Measurements from ENCODE around the gene ROBO4.

- TF ChIP-seq EP300 (IDR thresholded peaks at IDR 0.05; ENCODE audit: borderline replicate concordance) (no peak), CREB1 (IDR thresholded peaks at IDR 0.05; ENCODE audit: low read depth) (no peak), TEAD4 (IDR thresholded peaks at IDR 0.05) (no peak), USF1 (IDR thresholded peaks at IDR 0.05) (no peak), TCF12 (IDR thresholded peaks at IDR 0.05; ENCODE audit: low read depth) (no peak), TAF1 (IDR thresholded peaks at IDR 0.05; ENCODE audit: low read depth) (no peak), EGR1 (IDR thresholded peaks at IDR 0.05) (no peak), REST (IDR thresholded peaks at IDR 0.05; ENCODE audit: low read depth) (no peak), ZBTB7A (IDR thresholded peaks at IDR 0.05; ENCODE audit: low read depth) (no peak), YY1 (IDR thresholded peaks at IDR 0.05; ENCODE audit: low read depth) (no peak)
- TF ChIP-seq, protein P1, sequence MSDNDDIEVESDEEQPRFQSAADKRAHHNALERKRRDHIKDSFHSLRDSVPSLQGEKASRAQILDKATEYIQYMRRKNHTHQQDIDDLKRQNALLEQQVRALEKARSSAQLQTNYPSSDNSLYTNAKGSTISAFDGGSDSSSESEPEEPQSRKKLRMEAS (IDR thresholded peaks at IDR 0.05) = no peak
Measured at GRCh38 chr11:124839972-124840621, 57.6 kb downstream of the ROBO4 start.

All from Ishikawa (cell line).